Endothelial cell of umbilical vein (primary cell): ENCODE measurements around the gene ILKAP. TPM values are rescaled to one million over a fixed set of nuclear protein-coding genes. Genes with fewer than 3 reads are reported as not detected.
A peak's percentile ranks its signal among the peaks of the same experiment; 100 is the strongest.

Experiments used
- BruUV-seq: library from RNA; stranded (reverse); fragments of 400-500 nt; replicated peaks from 2 replicates; lab custom pipeline; 2021; lab: Mats Ljungman, UMichigan
- CTCF ChIA-PET: fragments of 300-600, 350-600 bp; sonication (Branson Sonifier 250); formaldehyde crosslinking; loops from one replicate; lab custom pipeline; 2021; ENCODE audit warnings: antibody characterized with exemption, inconsistent platforms; lab: Charles Lee
- POLR2A ChIA-PET: fragments of 300-600, 350-600 bp; sonication (Branson Sonifier 250); formaldehyde crosslinking; loops from one replicate; lab custom pipeline; 2021; ENCODE audit warnings: antibody characterized with exemption, inconsistent platforms; lab: Charles Lee
- DNase-seq: peaks from one replicate; pipeline ENCODE4 v3.0.0-alpha.2; 2011; ENCODE audit warnings: low read depth, low spot score
- FAIRE-seq: peaks from 2 replicates; lab custom pipeline; 2011; peaks lifted over from hg19 to GRCh38; lab: Jason Lieb, UNC
- H2AFZ ChIP-seq: 2 replicates; pipeline ENCODE4 v1.6.0; 2012; ENCODE audit warnings: low read depth, low read length, control low read depth, inconsistent platforms
- H3K27ac ChIP-seq: 2 replicates; pipeline ENCODE4 v1.5.1; 2011; ENCODE audit warnings: low read depth, mild to moderate bottlenecking, control low read depth, low read length, moderate library complexity; ENCODE audit not compliant: insufficient read depth
- H3K27me3 ChIP-seq, 2 experiments: 2 replicates each; pipeline versions ENCODE4 v1.6.0 to v1.6.1; 2011; ENCODE audit warnings: low read length in 2 of 2, mixed read lengths in 1 of 2; ENCODE audit not compliant: control insufficient read depth in 2 of 2, insufficient read depth in 2 of 2
- H3K36me3 ChIP-seq, 2 experiments: 2 replicates in 1 of 2; 3 replicates in 1 of 2; pipeline ENCODE4 v1.5.1; 2011; ENCODE audit warnings: low read length in 2 of 2, mild to moderate bottlenecking in 1 of 2, moderate library complexity in 1 of 2; ENCODE audit not compliant: control insufficient read depth in 2 of 2, insufficient read depth in 2 of 2; ENCODE audit errors: extremely low read depth in 1 of 2
- H3K4me1 ChIP-seq: 3 replicates; pipeline ENCODE4 v1.5.1; 2011; ENCODE audit warnings: mild to moderate bottlenecking, low read length; ENCODE audit not compliant: control insufficient read depth, insufficient read depth; ENCODE audit errors: extremely low read depth
- H3K4me2 ChIP-seq: 2 replicates; pipeline ENCODE4 v1.6.1; 2011; ENCODE audit warnings: low read length, control low read depth, mixed read lengths; ENCODE audit not compliant: insufficient read depth
- H3K4me3 ChIP-seq, 3 experiments: fragments of 200-600 bp in 1 of 3; sonication (generic), shearing (Covaris generic) in 1 of 3; replicated peaks in 1 of 3; 2 replicates each; pipeline ENCODE4 v1.5.1; 2011 to 2016; ENCODE audit warnings: control low read depth in 3 of 3, low read length in 3 of 3, mild to moderate bottlenecking in 2 of 3, inconsistent platforms in 1 of 3, low read depth in 1 of 3, moderate library complexity in 1 of 3; ENCODE audit not compliant: insufficient read depth in 1 of 3
- H3K79me2 ChIP-seq: 2 replicates; pipeline ENCODE4 v1.6.0; 2012; ENCODE audit warnings: low read length, inconsistent platforms; ENCODE audit not compliant: control insufficient read depth, insufficient read depth
- H3K9ac ChIP-seq: replicated peaks from 2 replicates; pipeline ENCODE3; 2011; ENCODE audit warnings: low read length, control low read depth; ENCODE audit not compliant: insufficient read depth; ENCODE audit errors: extremely low read depth
- H3K9me1 ChIP-seq: replicated peaks from 3 replicates; pipeline ENCODE4 v1.6.0; 2011; ENCODE audit warnings: mild to moderate bottlenecking, low read length; ENCODE audit not compliant: control insufficient read depth, insufficient read depth; ENCODE audit errors: extremely low read depth
- H3K9me3 ChIP-seq: replicated peaks from 2 replicates; pipeline ENCODE4 v1.5.1; 2012; ENCODE audit warnings: low read length, inconsistent platforms; ENCODE audit not compliant: control insufficient read depth, insufficient read depth
- H4K20me1 ChIP-seq: replicated peaks from 2 replicates; pipeline ENCODE3; 2011; ENCODE audit warnings: mild to moderate bottlenecking, low read length; ENCODE audit not compliant: control insufficient read depth, insufficient read depth; ENCODE audit errors: extremely low read depth
- CTCF ChIP-seq, 2 donors: IDR thresholded peaks; 1 replicate in 1 of 2; 2 replicates in 1 of 2; pipeline ENCODE4 v1.5.1; 2011; ENCODE audit warnings: low read length in 2 of 2, mild to moderate bottlenecking in 2 of 2, moderate library complexity in 2 of 2, control low read depth in 1 of 2, inconsistent platforms in 1 of 2, low read depth in 1 of 2; ENCODE audit not compliant: insufficient read depth in 1 of 2; ENCODE audit errors: extremely low read depth in 1 of 2
- EZH2 ChIP-seq: IDR thresholded peaks from 2 replicates; pipeline ENCODE4 v1.6.1; 2012; ENCODE audit warnings: borderline replicate concordance, low read depth, mild to moderate bottlenecking, moderate library complexity, low read length, inconsistent platforms; ENCODE audit not compliant: severe bottlenecking
- FOS ChIP-seq: IDR thresholded peaks from 2 replicates; pipeline ENCODE4 v1.6.1; 2011; ENCODE audit warnings: mild to moderate bottlenecking, low read length, moderate library complexity, borderline replicate concordance; ENCODE audit not compliant: insufficient read depth
- JUN ChIP-seq: IDR thresholded peaks from 2 replicates; pipeline ENCODE4 v1.6.1; 2011; ENCODE audit warnings: borderline replicate concordance, low read depth; ENCODE audit not compliant: insufficient read length, insufficient read depth
- MYC ChIP-seq: IDR thresholded peaks from one replicate; pipeline ENCODE4 v1.6.1; 2011; ENCODE audit warnings: mild to moderate bottlenecking, low read depth, low read length
- POLR2A ChIP-seq: IDR thresholded peaks from 2 replicates; pipeline ENCODE4 v1.6.1; 2012; ENCODE audit warnings: low read depth, mild to moderate bottlenecking, control low read depth, low read length
- POLR2AphosphoS5 ChIP-seq: IDR thresholded peaks from 2 replicates; pipeline ENCODE4 v1.6.1; 2012; ENCODE audit warnings: low read depth, mild to moderate bottlenecking, control low read depth, low read length, moderate library complexity; ENCODE audit not compliant: insufficient read depth
- dilution Hi-C: fragments of 300-500 bp; cut with MboI; formaldehyde crosslinking; loops from one replicate; pipeline ENCODE4 v1.15.0; 2019; ENCODE audit warnings: low sequenced_read_pairs; ENCODE audit not compliant: extremely low pct_ligation_motif_present
- intact Hi-C: fragments of 100-400 bp; cut with micrococcal nuclease; formaldehyde crosslinking; loops from one replicate; pipeline ENCODE4 v1.10.0; 2022
- polyA plus RNA-seq, 4 experiments: library from polyadenylated mRNA; depleted of rRNA in 3 of 4; stranded (reverse) in 3 of 4; unstranded in 1 of 4; fragments of >200 nt; gene quantifications; 2 replicates each; pipeline versions ENCODE4 v1.2.1 to v1.2.3, GENCODE V29; 2011 to 2012; ENCODE audit warnings: missing spikeins in 1 of 4
- total RNA-seq: library from RNA; stranded (reverse); gene quantifications from 2 replicates; pipeline ENCODE4 v1.2.3, GENCODE V29; 2021
- TF ChIP-seq, protein P1 (sequence below): IDR thresholded peaks from 2 replicates; pipeline ENCODE4 v1.6.1; 2011; ENCODE audit not compliant: insufficient read depth, insufficient read length

ILKAP gene
- total and polyA plus RNA-seq, 2 donors (not counting 3 experiments of a cell fraction or from before 2014, with no cell fraction given), result 49.2 to 49.8 TPM

GRCh38 chr2:238158509-238159070, 44.9 kb downstream of the ILKAP start, which contains the start of gene ERFE:
TSS of gene ERFE (plus strand) at chr2:238158970. CDS start at chr2:238159008, 38 bp downstream.
- dilution Hi-C loops (no loop called here), intact Hi-C loops (loop anchor here (2.0 kb wide), 1 partner anchor 44 kb away; the partner anchor contains the start of gene ILKAP)
- H3K9ac ChIP-seq, result no peak within 1 kb of the TSS
- H3K4me2 ChIP-seq, result peak within 1 kb of the TSS; percentile 35
- ChIA-PET CTCF (interaction anchor here (0.8 to 3.2 kb wide), 7 partner anchors 9 to 105 kb away, joined by 3 to 35 read pairs (median 4); no protein-coding TSS in a partner anchor), POLR2A (no interaction called here)
- H3K4me3 ChIP-seq, result no peak within 1 kb of the TSS
- DNase-seq (no peak), FAIRE-seq (no peak)
- H3K27ac ChIP-seq, result no peak within 1 kb of the TSS
- no peak for TF ChIP-seq POLR2AphosphoS5
- TF ChIP-seq, protein P1, sequence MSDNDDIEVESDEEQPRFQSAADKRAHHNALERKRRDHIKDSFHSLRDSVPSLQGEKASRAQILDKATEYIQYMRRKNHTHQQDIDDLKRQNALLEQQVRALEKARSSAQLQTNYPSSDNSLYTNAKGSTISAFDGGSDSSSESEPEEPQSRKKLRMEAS, result no peak
- peak in 1 of 2 donors; percentile 47 for TF ChIP-seq CTCF (IDR thresholded peaks at IDR 0.05; ENCODE audit: extremely low read depth in 1 of 2, insufficient read depth in 1 of 2, low read depth in 1 of 2, low read length in 2 of 2)
- TF ChIP-seq FOS, result no peak
- TF ChIP-seq EZH2, result peak; percentile 28
- TF ChIP-seq MYC, result no peak
- TF ChIP-seq POLR2A, result no peak
- no peak for TF ChIP-seq JUN
- BruUV-seq, result no TSS peak
- H4K20me1 ChIP-seq, result no peaks in the 10 kb centered on the region
- H2AFZ ChIP-seq, result peak within 1 kb of the TSS; percentile 24
- H3K4me1 ChIP-seq, result no peaks in the 10 kb centered on the region
- peaks cover 3 to 7% of the 10 kb centered on the region in 2 experiments for H3K27me3 ChIP-seq
- H3K9me3 ChIP-seq, result no peaks in the 10 kb centered on the region
- no peaks in the 10 kb centered on the region for H3K36me3 ChIP-seq
- no peaks in the 10 kb centered on the region for H3K79me2 ChIP-seq
- H3K9me1 ChIP-seq, result no peaks in the 10 kb centered on the region
